T-cell (primary cell): ENCODE results near the gene ELMO1. TPM values are rescaled to one million over a fixed set of nuclear protein-coding genes. Genes with fewer than 3 reads are reported as not detected.

Experiments
- ATAC-seq, 4 experiments: fragments of 200-7000 bp in 3 of 4; fragments of 150-1000 bp in 1 of 4; cut with Tn5 transposase; replicated peaks in 1 of 4; 1 replicate in 3 of 4; 2 replicates in 1 of 4; pipeline ENCODE4 v1.10.0; 2021; ENCODE audit warnings: moderate library complexity in 3 of 4, mild to moderate bottlenecking in 2 of 4, moderate number of reproducible peaks in 1 of 4
- CTCF ChIA-PET, 2 donors: fragments of 300-600 bp; sonication (Branson Sonifier 250); formaldehyde crosslinking; loops; one replicate each; lab custom pipeline; 2022; ENCODE audit warnings: antibody characterized with exemption in 2 of 2; lab: Charles Lee
- POLR2A ChIA-PET, 2 donors: fragments of 300-600 bp; sonication (Branson Sonifier 250); formaldehyde crosslinking; loops; one replicate each; lab custom pipeline; 2022; ENCODE audit warnings: antibody characterized with exemption in 2 of 2; lab: Charles Lee
- DNase-seq, 35 experiments: peaks; one replicate each; pipeline versions ENCODE4 v3.0.0 to v3.0.0-alpha.2; 2013 to 2023
- H3K27ac ChIP-seq: one replicate; pipeline ENCODE4 v1.5.1; 2013; ENCODE audit warnings: low read length
- H3K27me3 ChIP-seq, 2 experiments: replicated peaks in 1 of 2; 1 replicate in 1 of 2; 2 replicates in 1 of 2; pipeline versions ENCODE4 v1.6.1 to v1.7.0; 2013; ENCODE audit warnings: low read length in 1 of 2, mixed read lengths in 1 of 2; ENCODE audit not compliant: control insufficient read depth in 2 of 2, insufficient read depth in 2 of 2; ENCODE audit errors: extremely low read depth in 1 of 2
- H3K36me3 ChIP-seq, 2 donors: 1 replicate in 1 of 2; 2 replicates in 1 of 2; pipeline versions ENCODE4 v1.6.1 to v1.7.0; 2013; ENCODE audit warnings: low read length in 1 of 2; ENCODE audit not compliant: control insufficient read depth in 2 of 2, insufficient read depth in 1 of 2; ENCODE audit errors: extremely low read depth in 1 of 2
- H3K4me1 ChIP-seq, 2 experiments: 1 replicate in 1 of 2; 2 replicates in 1 of 2; pipeline versions ENCODE4 v1.6.1 to v1.7.0; 2013; ENCODE audit warnings: low read length in 2 of 2, mixed read lengths in 1 of 2; ENCODE audit not compliant: insufficient read depth in 2 of 2, control insufficient read depth in 1 of 2; ENCODE audit errors: extremely low read depth in 1 of 2
- H3K4me3 ChIP-seq, 2 donors: 1 replicate in 1 of 2; 2 replicates in 1 of 2; pipeline versions ENCODE4 v1.5.1 to v1.7.0; 2013; ENCODE audit warnings: mild to moderate bottlenecking in 2 of 2, low read length in 1 of 2, moderate library complexity in 1 of 2; ENCODE audit not compliant: control insufficient read depth in 1 of 2; ENCODE audit errors: extremely low read depth in 1 of 2
- H3K9me3 ChIP-seq: 2 replicates; pipeline ENCODE4 v1.7.0; 2013
- H3K27ac Mint-ChIP-seq, 2 donors: one replicate each; pipeline ENCODE4 v1.8.0; 2020 to 2021; ENCODE audit warnings: mild to moderate bottlenecking in 2 of 2, mixed read lengths in 2 of 2
- H3K27me3 Mint-ChIP-seq, 2 donors: one replicate each; pipeline ENCODE4 v1.8.0; 2021 to 2022; ENCODE audit warnings: mixed read lengths in 2 of 2
- H3K36me3 Mint-ChIP-seq: one replicate; pipeline ENCODE4 v1.8.0; 2021; ENCODE audit warnings: mixed read lengths
- H3K4me1 Mint-ChIP-seq, 3 donors: one replicate each; pipeline ENCODE4 v1.8.0; 2020 to 2022; ENCODE audit warnings: mixed read lengths in 3 of 3, mild to moderate bottlenecking in 1 of 3
- H3K4me3 Mint-ChIP-seq, 3 donors: one replicate each; pipeline ENCODE4 v1.8.0; 2020 to 2022; ENCODE audit warnings: mild to moderate bottlenecking in 3 of 3, mixed read lengths in 3 of 3, moderate library complexity in 3 of 3
- H3K9me3 Mint-ChIP-seq, 3 donors: one replicate each; pipeline ENCODE4 v1.8.0; 2020 to 2022; ENCODE audit warnings: mixed read lengths in 3 of 3
- WGBS: methylation state at CpG from one replicate; pipeline ENCODE4 v1.1.5; 2013; ENCODE audit warnings: missing lambda C conversion rate; ENCODE audit not compliant: insufficient coverage; 5-methylcytosine and 5-hydroxymethylcytosine counted together
- total RNA-seq, 35 experiments: library from RNA in 6 of 35; stranded (reverse) in 6 of 35; fragments of 120-200 nt in 1 of 35; gene quantifications; one replicate each; pipeline versions ENCODE4 v1.2.1 to v1.2.4 and lab custom pipeline; 2013 to 2026

ELMO1 gene
- total RNA-seq, 5 donors from 2014 or later (not counting 1 experiment from before 2014, with no cell fraction given), result 101 to 149 (median 113) TPM

- Mint-ChIP-seq H3K27ac (peak overlapping the region in 1 of 2 donors; percentile 62), H3K4me1 (peaks cover 52 to 68% (median 54%) of the 10 kb centered on the region in 3 donors), H3K27me3 (no peaks in the 10 kb centered on the region), H3K36me3 (peaks cover 20% of the 10 kb centered on the region), H3K4me3 (no peak overlapping the region), H3K9me3 (no peaks in the 10 kb centered on the region)
- Histone ChIP-seq H3K36me3 (no peaks in the 10 kb centered on the region), H3K27me3 (no peaks in the 10 kb centered on the region), H3K4me1 (peaks cover 2 to 7% of the 10 kb centered on the region in 2 experiments), H3K27ac (no peak overlapping the region), H3K4me3 (no peak overlapping the region), H3K9me3 (no peaks in the 10 kb centered on the region)
- ChIA-PET POLR2A (no interaction called here), CTCF (interaction anchor here (0.5 to 1.2 kb wide), 3 partner anchors 9 to 31 kb away, joined by 3 to 6 read pairs (median 4); no protein-coding TSS in a partner anchor)
- no peak for DNase-seq
- ATAC-seq, result peak in 1 of 4 experiments; percentile 37
- WGBS, result 87% methylated on average over 6 of the region's 6 CpGs
These were observed 30.3 kb downstream of the ELMO1 start for GRCh38 chr7:37418381-37418780.

GRCh38 chr7:37417107-37417474 is 31.6 kb downstream of the ELMO1 start:
- no peak overlapping the region for H3K27ac ChIP-seq
- H3K36me3 Mint-ChIP-seq, result peaks cover 23% of the 10 kb centered on the region
- no peaks in the 10 kb centered on the region for H3K27me3 Mint-ChIP-seq
- WGBS, result 81% methylated on average over 8 of the region's 10 CpGs
- H3K36me3 ChIP-seq, result no peaks in the 10 kb centered on the region
- POLR2A ChIA-PET, result no interaction called here
- no peak overlapping the region for H3K4me3 ChIP-seq
- peak overlapping the region in 1 of 3 donors; percentile 22 for H3K4me3 Mint-ChIP-seq
- no peaks in the 10 kb centered on the region for H3K27me3 ChIP-seq
- CTCF ChIA-PET, result no interaction called here
- H3K4me1 Mint-ChIP-seq, result peaks cover 61 to 71% (median 67%) of the 10 kb centered on the region in 3 donors
- peak overlapping the region in 1 of 2 donors; percentile 18 for H3K27ac Mint-ChIP-seq
- peaks cover 0 to 4% (median 4%) of the 10 kb centered on the region in 3 donors for H3K9me3 Mint-ChIP-seq
- H3K4me1 ChIP-seq, result peaks cover 3 to 11% of the 10 kb centered on the region in 2 experiments
- ATAC-seq (no peak), DNase-seq (no peak)
- H3K9me3 ChIP-seq, result no peaks in the 10 kb centered on the region

GRCh38 chr7:37416378-37417106 is 32.1 kb downstream of the ELMO1 start:
- peak overlapping the region in 1 of 3 donors; percentile 22 for H3K4me3 Mint-ChIP-seq
- no peaks in the 10 kb centered on the region for H3K9me3 ChIP-seq
- no peak overlapping the region for H3K27ac ChIP-seq
- no peaks in the 10 kb centered on the region for H3K36me3 ChIP-seq
- ATAC-seq (no peak), DNase-seq (no peak)
- ChIA-PET CTCF (interaction anchor here in 1 of 2 donors (0.5 kb wide), 1 partner anchor 49 kb away, joined by 3 read pairs; no protein-coding TSS in a partner anchor), POLR2A (interaction anchor here in 1 of 2 donors (0.6 kb wide), 1 partner anchor 132 kb away, joined by 3 read pairs; no protein-coding TSS in a partner anchor)
- H3K9me3 Mint-ChIP-seq, result peaks cover 0 to 4% (median 4%) of the 10 kb centered on the region in 3 donors
- WGBS, result 96% methylated on average over 4 of the region's 6 CpGs
- peaks cover 23% of the 10 kb centered on the region for H3K36me3 Mint-ChIP-seq
- peaks cover 8 to 11% of the 10 kb centered on the region in 2 experiments for H3K4me1 ChIP-seq
- H3K27me3 ChIP-seq, result no peaks in the 10 kb centered on the region
- H3K27ac Mint-ChIP-seq, result peak overlapping the region in 1 of 2 donors; percentile 18
- H3K27me3 Mint-ChIP-seq, result no peaks in the 10 kb centered on the region
- H3K4me3 ChIP-seq, result no peak overlapping the region
- H3K4me1 Mint-ChIP-seq, result peaks cover 63 to 72% (median 71%) of the 10 kb centered on the region in 3 donors

GRCh38 chr7:37415629-37416028 is 33.0 kb downstream of the ELMO1 start:
- Mint-ChIP-seq H3K4me1 (peaks cover 63 to 72% (median 71%) of the 10 kb centered on the region in 3 donors), H3K27ac (no peak overlapping the region), H3K27me3 (no peaks in the 10 kb centered on the region), H3K9me3 (peaks cover 0 to 4% (median 4%) of the 10 kb centered on the region in 3 donors), H3K4me3 (no peak overlapping the region), H3K36me3 (peaks cover 23% of the 10 kb centered on the region)
- H3K9me3 ChIP-seq, result no peaks in the 10 kb centered on the region
- ATAC-seq (no peak), DNase-seq (no peak)
- POLR2A ChIA-PET, result no interaction called here
- no peak overlapping the region for H3K27ac ChIP-seq
- H3K36me3 ChIP-seq, result no peaks in the 10 kb centered on the region
- WGBS, result no CpG with 5 or more reads among the region's 1 CpG
- CTCF ChIA-PET, result no interaction called here
- peaks cover 13 to 15% of the 10 kb centered on the region in 2 experiments for H3K4me1 ChIP-seq
- H3K27me3 ChIP-seq, result no peaks in the 10 kb centered on the region
- H3K4me3 ChIP-seq, result no peak overlapping the region

GRCh38 chr7:37414352-37414983 is 34.2 kb downstream of the ELMO1 start:
- no peak overlapping the region for H3K4me3 Mint-ChIP-seq
- no peaks in the 10 kb centered on the region for H3K27me3 Mint-ChIP-seq
- CTCF ChIA-PET, result interaction anchor here in 1 of 2 donors (0.7 to 1.0 kb wide), 2 partner anchors 35 to 93 kb away, joined by 3 to 4 read pairs; no protein-coding TSS in a partner anchor
- ATAC-seq, result no peak
- H3K4me1 ChIP-seq, result peaks cover 19 to 25% of the 10 kb centered on the region in 2 experiments
- POLR2A ChIA-PET, result interaction anchor here (0.5 to 0.6 kb wide), 3 partner anchors 16 to 161 kb away, joined by 3 to 4 read pairs (median 4); no protein-coding TSS in a partner anchor
- H3K36me3 Mint-ChIP-seq, result peaks cover 23% of the 10 kb centered on the region
- H3K9me3 Mint-ChIP-seq, result peaks cover 0 to 4% (median 4%) of the 10 kb centered on the region in 3 donors
- H3K27ac Mint-ChIP-seq, result no peak overlapping the region
- H3K27me3 ChIP-seq, result no peaks in the 10 kb centered on the region
- WGBS, result no CpG with 5 or more reads among the region's 5 CpGs
- no peaks in the 10 kb centered on the region for H3K9me3 ChIP-seq
- no peak overlapping the region for H3K27ac ChIP-seq
- H3K4me3 ChIP-seq, result no peak overlapping the region
- no peak for DNase-seq
- no peaks in the 10 kb centered on the region for H3K36me3 ChIP-seq
- H3K4me1 Mint-ChIP-seq, result peaks cover 65 to 73% (median 71%) of the 10 kb centered on the region in 3 donors

GRCh38 chr7:37411444-37412034 is 37.1 kb downstream of the ELMO1 start:
- ChIA-PET CTCF (interaction anchor here in 1 of 2 donors (0.6 kb wide), 1 partner anchor 955 kb away, joined by 3 read pairs; no protein-coding TSS in a partner anchor), POLR2A (no interaction called here)
- Histone ChIP-seq H3K9me3 (no peaks in the 10 kb centered on the region), H3K27ac (peak overlapping the region; percentile 33), H3K4me3 (no peak overlapping the region), H3K27me3 (no peaks in the 10 kb centered on the region), H3K36me3 (no peaks in the 10 kb centered on the region), H3K4me1 (peaks cover 18 to 38% of the 10 kb centered on the region in 2 experiments)
- Mint-ChIP-seq H3K27ac (peak overlapping the region; percentile 87 to 95), H3K4me3 (peak overlapping the region in 2 of 3 donors; percentile 7 to 8), H3K36me3 (peaks cover 11% of the 10 kb centered on the region), H3K4me1 (peaks cover 67 to 80% (median 76%) of the 10 kb centered on the region in 3 donors), H3K9me3 (peaks cover 0 to 4% (median 4%) of the 10 kb centered on the region in 3 donors), H3K27me3 (no peaks in the 10 kb centered on the region)
- no peak for ATAC-seq
- WGBS, result 80% methylated on average over 1 of the region's 4 CpGs
- no peak for DNase-seq
